GM18507 (cell line): ENCODE measurements around the gene YWHAQ.
"Not testable (repeated sequence)": the region's sequence is repeated elsewhere in the genome, so short reads cannot be mapped to it uniquely, and the experiment has no call there.

Source experiments
- DNase-seq: peaks from one replicate; pipeline ENCODE4 v3.0.0; 2011; ENCODE audit warnings: low read depth; ENCODE audit not compliant: insufficient read length; ENCODE audit errors: extremely low spot score
- FAIRE-seq: peaks from 2 replicates; lab custom pipeline; 2011; peaks lifted over from hg19 to GRCh38; lab: Jason Lieb, UNC

YWHAQ gene

DNA sequence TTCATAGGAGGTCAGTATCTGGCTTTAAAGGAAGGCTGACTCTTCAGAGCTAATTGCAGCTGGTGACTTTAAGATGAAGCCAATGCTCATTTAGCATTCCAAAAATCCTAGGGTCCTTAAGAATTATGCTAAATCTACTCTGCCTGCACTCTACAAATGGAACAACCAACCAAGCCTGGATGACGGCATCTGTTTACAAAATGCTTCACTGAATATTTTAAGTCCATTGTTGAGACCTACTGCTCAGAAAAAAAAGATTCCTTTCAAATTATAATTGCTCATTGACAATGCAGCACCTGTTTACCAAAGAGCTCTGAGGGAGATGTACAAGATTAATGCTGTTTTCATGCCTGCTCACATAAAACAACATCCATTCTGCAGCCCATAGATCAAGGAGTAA, 31.4 kb downstream of the YWHAQ start:
- FAIRE-seq, result no peak
- no peak for DNase-seq

DNA sequence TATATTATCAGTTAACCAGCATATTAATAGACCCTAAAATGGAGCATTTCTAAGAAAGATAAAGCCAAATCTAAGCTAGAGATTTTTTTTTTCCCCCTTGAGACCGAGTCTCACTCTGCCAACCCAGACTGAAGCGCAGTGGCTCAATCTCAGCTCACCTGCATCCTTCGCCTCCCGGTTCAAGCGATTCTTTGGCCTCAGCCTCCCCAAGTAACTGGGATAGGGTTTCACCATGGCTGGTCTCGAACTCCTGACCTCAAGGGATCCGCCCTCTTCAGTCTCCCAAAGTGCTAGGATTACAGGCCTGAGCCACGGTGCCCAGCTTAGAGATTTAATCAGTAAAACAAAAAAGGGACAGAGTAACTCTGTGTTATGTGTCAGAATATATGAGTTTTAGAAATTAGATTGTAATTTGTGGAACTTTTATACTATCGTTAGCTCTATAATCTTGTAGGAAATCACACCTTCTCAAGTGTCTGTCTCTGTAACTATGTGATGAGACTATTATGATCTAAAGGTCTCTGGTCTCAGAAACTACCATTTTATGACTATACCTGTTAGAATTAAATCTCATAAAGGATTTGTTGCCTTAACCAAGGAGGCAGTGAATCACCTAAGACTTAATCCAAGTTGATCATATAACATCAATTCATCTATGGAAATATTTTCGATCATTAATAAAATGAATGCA, 34.0 kb downstream of the YWHAQ start:
- FAIRE-seq (peak; percentile 54), DNase-seq (no peak)

DNA sequence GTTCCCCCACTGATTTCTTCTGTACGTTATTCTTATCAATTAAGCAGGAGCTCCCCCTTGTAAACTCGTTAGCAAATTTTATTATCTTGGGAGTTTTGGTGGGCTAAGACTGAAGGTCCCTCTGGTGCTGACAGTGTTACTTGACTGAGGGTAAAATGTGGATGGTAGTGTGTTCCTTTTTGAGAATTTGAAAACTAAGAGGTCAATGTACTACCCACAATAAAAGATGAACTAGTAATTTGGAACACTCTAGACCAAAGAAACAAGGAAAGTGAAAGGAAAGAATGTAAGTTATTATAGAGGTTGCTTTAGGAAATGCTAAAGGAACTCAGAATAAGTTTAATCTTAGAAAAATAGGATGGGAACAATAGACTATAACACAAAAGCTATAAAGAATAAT, 35.1 kb downstream of the YWHAQ start:
- DNase-seq (no peak), FAIRE-seq (no peak)

DNA sequence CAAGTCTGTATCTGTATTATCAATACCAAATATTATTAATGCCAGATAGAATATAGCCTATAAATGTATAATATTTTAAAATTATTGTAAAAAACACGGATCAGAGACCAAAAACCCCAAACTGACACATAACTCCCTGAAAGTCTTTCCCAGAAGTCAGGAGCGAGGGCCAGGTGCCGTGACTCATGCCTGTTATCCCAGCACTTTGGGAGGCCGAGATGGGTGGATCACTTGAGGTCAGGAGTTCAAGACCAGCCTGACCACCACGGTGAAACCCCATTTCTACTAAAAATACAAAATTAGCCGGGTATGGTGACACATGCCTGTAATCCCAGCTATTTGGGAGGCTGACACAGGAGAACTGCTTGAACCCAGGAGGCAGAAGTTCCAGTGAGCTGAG, 35.5 kb downstream of the YWHAQ start:
- not testable (repeated sequence) for FAIRE-seq, DNase-seq

DNA sequence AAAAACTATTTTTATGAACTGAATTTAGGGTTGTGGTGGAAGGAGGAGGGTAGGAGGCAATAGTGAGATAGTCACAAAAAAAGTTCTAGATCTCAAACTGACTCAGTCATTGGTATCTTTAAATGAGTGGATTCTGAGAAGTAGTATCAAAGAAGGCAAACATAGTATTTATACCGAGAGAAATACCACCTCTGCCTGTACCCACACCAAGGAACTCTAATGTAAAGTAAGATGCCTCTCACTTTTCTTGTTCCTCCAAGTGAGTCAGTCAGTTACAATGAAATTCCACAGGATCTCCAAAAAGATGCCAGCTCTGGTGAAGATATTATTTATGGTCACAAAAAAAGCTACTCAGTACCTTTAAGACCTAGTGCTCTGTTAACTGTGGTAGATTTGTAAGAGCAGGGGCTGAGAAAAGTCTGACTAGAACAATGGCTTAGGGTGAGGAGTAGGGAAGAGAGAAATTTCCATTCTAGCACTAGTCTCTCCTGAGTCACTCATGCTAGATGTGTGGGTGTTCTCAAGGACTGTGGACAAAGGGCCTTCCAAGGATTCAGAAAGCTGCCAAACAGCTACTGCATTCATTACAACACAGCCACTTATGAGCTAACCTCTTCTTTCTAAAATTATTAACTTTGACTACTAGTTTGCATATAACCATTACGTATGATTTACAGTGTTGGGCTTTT, 36.3 kb downstream of the YWHAQ start:
- peak; percentile 50 for FAIRE-seq
- DNase-seq, result no peak

DNA sequence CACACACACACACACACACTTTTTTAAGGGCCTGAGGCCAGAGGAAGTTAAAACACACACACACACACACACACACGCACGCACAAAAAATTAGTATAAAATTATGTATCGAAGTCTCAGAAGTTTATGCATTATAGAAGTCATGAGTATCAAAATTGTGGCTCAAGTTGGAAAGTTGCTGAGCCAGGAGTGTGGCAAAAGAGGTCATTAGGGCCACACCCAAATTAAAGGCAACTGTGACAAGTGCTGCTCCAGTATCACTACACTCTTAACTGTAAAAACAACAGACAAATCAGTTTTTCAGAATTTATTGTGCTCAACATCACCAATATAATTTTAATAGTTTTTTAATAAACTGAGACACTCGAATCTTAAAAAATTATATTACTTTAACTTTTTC, 36.9 kb downstream of the YWHAQ start:
- no peak for FAIRE-seq
- DNase-seq, result no peak

DNA sequence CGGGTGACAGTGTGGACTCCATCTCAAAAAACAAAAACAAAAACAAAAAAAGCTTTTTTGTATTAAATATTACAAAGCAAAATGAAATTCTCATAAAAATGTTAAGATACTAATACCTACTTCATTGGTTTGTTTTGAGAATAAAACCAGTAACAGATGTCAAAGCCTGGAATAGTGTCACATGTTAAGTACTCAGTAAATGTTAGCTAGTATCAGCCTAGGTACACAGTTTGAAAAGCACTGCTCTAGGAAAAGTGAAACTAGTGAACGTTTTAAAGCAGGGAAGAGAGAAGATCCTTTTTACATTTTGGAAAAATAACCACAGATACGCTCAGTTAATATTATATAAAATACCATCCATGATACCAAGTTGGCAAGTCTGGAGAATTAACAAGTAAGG, 38.1 kb downstream of the YWHAQ start:
- DNase-seq (no peak), FAIRE-seq (no peak)

DNA sequence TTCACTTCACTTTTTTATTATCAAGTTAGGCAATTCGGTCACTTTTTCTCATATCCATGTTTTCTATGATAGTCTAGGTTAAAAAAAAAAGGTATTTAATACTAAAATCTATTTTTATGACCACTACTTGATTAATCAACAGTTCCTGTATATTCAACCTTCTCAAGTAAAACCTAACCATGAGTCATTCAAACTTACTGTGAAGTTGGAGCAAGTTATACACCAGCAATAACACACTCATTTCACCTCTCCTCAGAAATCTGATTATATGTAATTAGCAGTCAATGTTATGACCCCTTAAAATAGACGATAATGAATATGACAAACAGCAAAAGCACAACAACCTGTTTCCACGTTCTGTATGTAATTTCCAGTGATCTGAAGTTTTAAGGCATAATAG, 40.2 kb downstream of the YWHAQ start:
- FAIRE-seq (no peak), DNase-seq (no peak)

DNA sequence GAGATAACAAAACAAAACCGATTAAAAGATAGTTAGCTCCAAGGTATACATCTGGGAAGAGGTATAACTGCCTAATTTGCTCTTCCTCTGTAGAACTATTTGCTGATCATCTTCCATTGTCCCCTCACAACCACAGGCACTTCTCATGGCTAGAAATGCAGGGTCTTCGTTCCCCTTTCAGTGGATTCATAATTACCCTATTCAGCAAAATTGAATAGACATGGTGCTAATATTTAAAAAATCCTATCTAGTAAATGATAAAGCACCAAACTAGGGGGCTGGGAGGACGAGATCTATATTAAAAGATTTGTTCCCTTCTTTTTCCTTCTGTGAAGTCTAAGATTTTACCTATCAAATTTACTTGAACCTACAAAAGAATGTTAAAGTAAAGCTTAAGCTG, 44.3 kb downstream of the YWHAQ start:
- no peak for DNase-seq
- no peak for FAIRE-seq

DNA sequence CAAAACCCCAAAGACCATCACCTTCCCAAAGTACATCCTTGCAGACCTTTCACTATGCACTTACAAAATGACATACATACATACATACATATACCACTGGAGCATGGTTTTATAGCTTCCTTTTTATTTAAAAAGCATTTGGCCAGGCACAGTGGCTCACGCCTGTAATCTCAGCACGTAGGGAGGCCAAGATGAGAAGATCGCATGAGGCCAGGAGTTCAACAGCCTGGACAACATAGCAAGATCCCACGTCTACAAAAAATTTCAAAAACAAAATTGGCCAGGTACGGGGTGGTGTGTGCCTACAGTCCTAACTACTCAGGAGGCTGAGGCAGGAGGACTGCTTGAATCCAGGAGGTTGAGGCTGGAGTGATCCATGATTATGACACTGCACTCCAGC, 45.3 kb downstream of the YWHAQ start:
- FAIRE-seq (no peak), DNase-seq (no peak)

DNA sequence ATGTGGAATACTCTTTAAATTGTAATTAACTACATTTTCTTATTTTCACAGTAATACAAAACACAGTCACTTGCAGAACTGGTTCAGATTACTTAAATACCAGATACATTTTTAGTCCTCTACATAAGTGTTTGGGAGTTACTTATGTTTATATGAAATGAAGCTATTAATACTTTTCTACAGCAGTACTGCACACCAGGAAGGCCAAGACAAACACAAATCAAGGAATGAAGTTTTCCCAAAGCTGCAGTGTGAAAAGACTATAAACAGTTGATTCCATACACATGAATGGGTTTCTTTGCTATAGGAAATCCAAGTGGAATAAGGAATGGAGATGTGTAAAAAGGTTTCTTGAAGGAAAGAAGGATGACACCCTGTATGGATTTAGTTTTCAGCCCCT, 45.9 kb downstream of the YWHAQ start:
- DNase-seq, FAIRE-seq: not testable (repeated sequence)

DNA sequence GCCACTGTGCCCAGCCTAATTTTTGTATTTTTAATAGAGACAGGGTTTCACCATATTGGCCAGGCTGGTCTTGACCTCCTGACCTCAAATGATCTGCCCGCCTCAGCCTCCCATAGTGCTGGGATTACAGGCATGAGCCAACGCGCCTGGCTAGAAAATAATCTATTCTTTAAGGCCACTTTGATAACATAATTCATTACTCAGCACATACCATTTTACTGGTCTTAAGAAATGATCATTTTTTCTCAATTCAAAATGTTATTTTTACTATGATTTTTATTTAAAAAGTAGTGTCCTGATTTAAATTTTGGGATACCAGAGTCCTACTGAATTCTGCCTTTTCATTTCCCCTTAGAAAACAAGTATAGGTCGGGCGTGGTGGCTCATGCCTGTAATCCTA, 48.2 kb downstream of the YWHAQ start:
- no peak for FAIRE-seq
- no peak for DNase-seq

DNA sequence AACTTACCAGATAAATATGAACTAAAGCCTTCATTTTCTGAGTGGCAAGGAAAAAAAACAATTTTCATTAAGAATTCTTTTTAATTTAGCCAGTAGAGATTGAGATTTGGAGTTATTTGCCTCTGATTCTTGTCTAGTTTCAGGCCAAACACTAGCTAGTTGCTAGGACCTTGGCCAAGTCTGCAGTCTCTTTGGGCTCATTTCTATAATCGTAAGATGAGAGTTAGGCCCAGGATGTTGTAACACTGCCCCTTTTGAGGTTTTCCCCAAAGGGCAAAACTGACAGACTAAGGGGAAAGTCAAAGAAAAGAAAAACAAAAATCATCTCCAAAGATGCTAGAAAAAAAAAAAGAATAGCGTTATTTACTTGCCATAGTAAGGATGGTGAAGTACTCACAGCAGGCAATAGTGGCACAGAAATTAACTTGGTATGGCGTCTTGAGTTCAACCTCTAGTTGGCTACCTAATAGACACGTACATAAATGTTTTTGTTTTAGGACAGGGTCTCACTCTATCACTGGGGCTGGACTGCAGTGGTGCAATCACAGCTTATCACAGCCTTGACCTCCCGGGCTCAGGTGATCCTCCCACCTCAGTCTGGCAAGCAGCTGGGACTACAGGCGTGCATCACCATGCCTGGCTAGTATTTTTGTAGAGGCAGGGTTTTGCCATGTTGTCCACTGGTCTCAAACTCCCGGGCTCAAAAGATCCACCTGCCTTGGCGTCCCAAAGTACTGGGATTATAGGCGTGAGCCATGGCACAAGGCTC, 52.1 kb downstream of the YWHAQ start:
- DNase-seq (no peak), FAIRE-seq (no peak)

DNA sequence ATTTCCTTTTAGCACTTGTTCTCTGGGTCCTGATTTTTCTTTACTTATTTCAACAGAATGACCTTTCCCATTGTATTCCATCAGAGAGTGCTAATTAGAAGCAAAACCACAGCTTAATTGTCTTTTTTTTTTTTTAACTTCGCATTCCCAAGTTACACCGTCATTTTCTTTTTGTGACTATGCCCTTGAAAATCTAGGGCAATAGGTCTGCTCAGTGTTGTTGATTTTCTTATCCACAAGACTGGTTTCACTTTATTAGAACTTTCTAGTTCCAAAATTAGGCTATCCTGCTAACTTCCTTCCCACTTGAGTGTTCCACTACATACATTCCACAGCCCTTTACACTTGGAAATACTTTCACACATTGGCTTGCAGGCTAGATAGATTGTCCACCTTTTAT, 56.5 kb downstream of the YWHAQ start:
- no peak for FAIRE-seq
- DNase-seq, result no peak

DNA sequence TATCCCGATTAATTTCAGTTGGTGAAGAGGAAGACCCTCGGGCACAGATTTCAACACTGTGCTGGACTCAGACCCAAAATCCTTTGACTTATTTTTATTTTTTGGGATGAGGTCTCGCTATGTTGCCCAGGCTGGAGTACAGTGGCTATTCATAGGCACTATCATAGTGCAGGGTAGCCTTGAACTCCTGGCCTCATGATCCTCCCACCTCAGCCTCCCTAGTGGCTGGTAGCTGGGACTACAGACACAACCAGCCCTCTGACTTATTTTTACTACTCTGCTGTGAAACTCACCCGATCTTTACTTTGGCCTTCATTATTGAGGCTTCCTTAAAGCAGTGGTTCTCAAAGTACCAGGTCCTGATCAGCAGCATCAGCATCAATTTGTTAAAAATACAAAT, 57.0 kb downstream of the YWHAQ start:
- no peak for FAIRE-seq
- no peak for DNase-seq

DNA sequence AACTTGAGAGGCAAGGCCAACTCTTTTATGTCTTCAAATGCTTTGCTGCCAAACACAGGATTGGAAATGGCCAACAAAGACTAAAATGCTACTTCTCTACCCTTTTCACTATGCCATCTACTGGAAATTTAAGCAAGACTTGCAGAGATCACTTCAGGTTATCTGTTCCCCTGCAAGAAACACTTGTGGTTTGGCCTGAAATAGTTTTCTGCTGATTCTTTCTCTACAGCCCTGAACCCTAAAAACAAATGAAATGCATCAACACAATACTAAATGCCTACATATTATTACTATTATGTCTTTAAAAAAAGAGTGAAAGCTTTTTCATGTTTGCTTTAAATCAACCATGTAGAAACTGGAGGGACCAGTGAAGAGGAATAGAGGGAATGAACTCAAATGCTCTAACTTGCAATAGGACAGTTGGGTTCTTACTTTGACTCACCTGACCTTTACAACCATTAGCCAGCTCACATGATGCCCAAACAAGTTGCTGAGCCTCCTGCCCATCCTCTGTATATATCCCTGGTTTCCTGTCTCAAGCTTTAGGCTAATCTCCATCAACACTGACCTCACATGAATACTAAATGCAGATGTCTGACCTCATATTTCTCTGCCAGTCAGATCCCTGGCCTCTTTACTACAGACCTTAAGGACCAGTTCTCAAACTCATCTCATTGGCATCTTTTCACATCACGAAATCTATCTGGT, 57.6 kb downstream of the YWHAQ start:
- DNase-seq, result no peak
- no peak for FAIRE-seq

DNA sequence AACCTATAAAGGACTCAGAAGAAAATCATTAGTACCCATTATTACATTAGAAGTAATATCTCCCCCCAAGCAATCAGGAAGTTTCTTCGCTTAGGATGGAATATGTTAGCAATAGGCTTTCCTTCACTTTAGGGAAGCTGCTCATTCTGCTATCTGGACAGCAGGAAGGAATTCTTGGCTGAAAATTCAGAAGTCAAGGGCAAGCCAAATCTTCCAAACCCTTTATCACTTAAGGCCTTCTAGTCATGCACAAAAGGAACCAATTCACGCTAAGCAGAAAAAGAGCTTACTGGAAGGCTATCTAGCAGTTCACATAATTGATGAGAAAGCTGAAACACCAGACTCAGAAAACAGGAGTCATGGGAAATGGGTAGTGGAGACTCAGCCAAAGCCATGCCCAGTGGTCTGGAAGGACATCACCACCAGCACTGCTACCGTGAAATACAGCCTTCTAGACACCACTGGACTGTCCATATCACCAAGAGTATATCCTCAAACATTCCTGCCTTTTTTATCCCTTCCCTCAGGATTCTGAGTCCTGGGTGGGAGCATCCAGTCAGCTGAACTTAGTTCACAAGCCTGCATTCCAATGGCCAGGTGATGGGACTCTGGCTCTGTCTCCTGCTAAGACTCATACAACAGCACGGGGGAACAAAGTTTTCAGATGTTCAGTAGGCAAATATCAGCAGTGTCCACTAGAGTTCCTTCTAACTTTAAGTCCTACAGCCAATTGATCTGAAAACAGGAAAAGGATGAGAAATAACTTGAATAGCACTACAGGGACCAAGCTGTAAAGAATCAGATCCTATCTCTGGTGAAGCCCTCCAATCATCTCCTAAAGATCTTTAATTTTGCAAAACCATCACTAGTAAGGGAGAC, 60.4 kb downstream of the YWHAQ start:
- DNase-seq (no peak), FAIRE-seq (no peak)

DNA sequence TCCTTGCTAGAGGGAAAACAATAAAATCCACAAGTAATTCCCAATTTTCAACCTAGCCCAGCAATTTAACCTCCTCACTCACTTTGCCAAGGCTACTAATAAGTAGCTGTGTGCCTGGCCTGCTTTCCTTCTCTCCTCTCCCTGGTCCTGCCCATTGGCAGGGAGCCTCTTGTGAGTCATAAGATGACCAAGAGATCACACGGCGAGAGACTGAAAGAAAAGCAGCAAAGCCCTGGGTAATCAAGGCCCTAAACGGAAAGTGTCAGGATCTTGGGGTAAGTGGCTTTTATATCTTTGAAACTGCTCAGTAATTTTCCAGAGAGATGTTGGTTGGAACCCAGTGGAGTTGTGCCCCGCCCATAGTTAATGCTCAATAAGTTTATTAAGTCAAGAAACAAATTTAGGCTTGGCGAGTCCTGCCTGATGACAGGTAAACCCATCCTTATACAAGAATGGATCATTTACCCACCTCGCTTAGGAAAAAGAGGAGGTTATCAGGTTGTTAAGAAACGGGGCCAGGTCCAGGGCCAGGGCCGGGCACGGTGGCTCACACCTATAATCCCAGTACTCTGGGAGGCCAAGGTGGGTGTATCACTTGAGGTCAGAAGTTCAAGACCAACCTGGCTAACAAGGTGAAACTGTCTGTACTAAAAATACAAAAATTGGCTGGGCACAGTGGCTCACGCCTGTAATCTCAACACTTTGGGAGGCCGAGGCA, 65.2 kb downstream of the YWHAQ start:
- FAIRE-seq (no peak), DNase-seq (no peak)

DNA sequence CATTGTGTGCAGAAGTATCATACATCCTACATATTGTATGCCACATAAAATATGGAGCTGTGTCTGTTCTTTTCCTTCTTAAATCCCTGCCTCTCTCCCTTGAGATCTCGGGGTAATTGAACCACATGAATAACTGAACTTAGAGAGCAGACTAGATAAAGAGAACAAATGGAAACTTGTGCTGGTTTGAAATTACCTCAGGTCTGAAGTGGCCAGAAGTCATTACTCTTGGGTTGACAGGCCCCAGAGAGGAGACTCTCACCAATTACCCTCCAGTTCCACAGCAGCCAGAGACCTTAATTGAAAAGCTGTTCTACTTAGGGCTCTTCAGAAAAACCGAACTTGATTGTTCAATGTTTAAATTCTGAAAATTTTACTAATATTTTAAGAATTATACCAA, 70.2 kb downstream of the YWHAQ start:
- DNase-seq, result no peak
- no peak for FAIRE-seq
